GM12878 (cell line): Measurements from ENCODE around the gene DUOX1. TPM values are rescaled to one million over a fixed set of nuclear protein-coding genes. Genes with fewer than 3 reads are reported as not detected.

Experiments
- ATAC-seq: fragments of 200-7000 bp; cut with Tn5 transposase; 3 replicates; pipeline ENCODE4 v1.9.1; 2020; ENCODE audit warnings: mild to moderate bottlenecking, moderate library complexity
- BruUV-seq: library from RNA; stranded (reverse); fragments of 400-500 nt; replicated peaks from 2 replicates; lab custom pipeline; 2021; lab: Mats Ljungman, UMichigan
- CTCF ChIA-PET: fragments of 300-600 bp; sonication (Branson Sonifier 250); formaldehyde crosslinking; extraction: SDS; loops from one replicate; lab custom pipeline; 2021; ENCODE audit warnings: inconsistent platforms; lab: Yijun Ruan, JAX
- POLR2A ChIA-PET: fragments of 350-600 bp; formaldehyde crosslinking; extraction: SDS; loops from one replicate; lab custom pipeline; 2021; ENCODE audit warnings: inconsistent platforms; lab: Charles Lee
- RAD21 ChIA-PET: fragments of 300-600 bp; sonication (Branson Sonifier 250); formaldehyde crosslinking; loops from one replicate; lab custom pipeline; 2023; ENCODE audit warnings: antibody characterized with exemption; ENCODE audit not compliant: unreplicated experiment; lab: Charles Lee
- SMC1A ChIA-PET: fragments of 300-600 bp; sonication (Branson Sonifier 250); formaldehyde crosslinking; loops from one replicate; lab custom pipeline; 2023; ENCODE audit not compliant: unreplicated experiment, uncharacterized antibody; lab: Charles Lee
- DNase-seq: peaks from one replicate; pipeline ENCODE4 v3.0.0-alpha.2; 2011; ENCODE audit warnings: low read depth, low spot score
- FAIRE-seq: peaks from 3 replicates; lab custom pipeline; 2011; peaks lifted over from hg19 to GRCh38; lab: Jason Lieb, UNC
- H2AFZ ChIP-seq: 2 replicates; pipeline ENCODE4 v1.6.0; 2011; ENCODE audit warnings: low read depth, low read length, control low read depth; ENCODE audit not compliant: control insufficient read depth
- H3K27ac ChIP-seq: 2 replicates; pipeline ENCODE4 v1.5.1; 2011; ENCODE audit warnings: control low read depth; ENCODE audit not compliant: control insufficient read depth, insufficient read depth
- H3K27me3 ChIP-seq, 2 experiments: replicated peaks in 1 of 2; 2 replicates each; pipeline versions ENCODE4 v1.6.0 to v1.6.1; 2011; ENCODE audit warnings: low read length in 1 of 2; ENCODE audit not compliant: control insufficient read depth in 2 of 2, insufficient read depth in 2 of 2
- H3K36me3 ChIP-seq, 2 experiments: 2 replicates each; pipeline ENCODE4 v1.5.1; 2011; ENCODE audit warnings: low read length in 1 of 2; ENCODE audit not compliant: control insufficient read depth in 2 of 2, insufficient read depth in 2 of 2
- H3K4me1 ChIP-seq: 2 replicates; pipeline ENCODE4 v1.6.1; 2011; ENCODE audit warnings: mild to moderate bottlenecking, low read length, moderate library complexity, mixed read lengths; ENCODE audit not compliant: control insufficient read depth, insufficient read depth
- H3K4me2 ChIP-seq: 2 replicates; pipeline ENCODE4 v1.6.0; 2011; ENCODE audit warnings: control low read depth; ENCODE audit not compliant: control insufficient read depth, insufficient read depth
- H3K4me3 ChIP-seq: fragments of 200-600 bp; sonication (generic); 2 replicates; pipeline ENCODE4 v1.5.1; 2016
- H3K79me2 ChIP-seq: 2 replicates; pipeline ENCODE4 v1.6.0; 2011; ENCODE audit warnings: low read length; ENCODE audit not compliant: control insufficient read depth, insufficient read depth
- H3K9ac ChIP-seq: 2 replicates; pipeline ENCODE4 v1.8.0; 2011; ENCODE audit warnings: low read length, control low read depth, mixed read lengths; ENCODE audit not compliant: control insufficient read depth, insufficient read depth
- H3K9me3 ChIP-seq: replicated peaks from 3 replicates; pipeline ENCODE4 v1.5.1; 2011; ENCODE audit warnings: mild to moderate bottlenecking, low read length; ENCODE audit not compliant: control insufficient read depth, insufficient read depth
- H4K20me1 ChIP-seq: 2 replicates; pipeline ENCODE4 v1.6.0; 2011; ENCODE audit not compliant: control insufficient read depth, insufficient read depth
- BMI1 ChIP-seq: fragments of 450-650 bp; IDR thresholded peaks from 2 replicates; pipeline ENCODE4 v1.6.1; 2016; ENCODE audit warnings: mild to moderate bottlenecking, moderate library complexity, borderline replicate concordance
- CBX3 ChIP-seq: fragments of 200-600 bp; sonication (generic); IDR thresholded peaks from 2 replicates; pipeline ENCODE4 v1.6.1; 2016; ENCODE audit warnings: low read depth, borderline replicate concordance
- CEBPB ChIP-seq, 2 experiments: fragments of 150-350 bp in 1 of 2; IDR thresholded peaks; 2 replicates each; pipeline ENCODE4 v1.6.1; 2012 to 2014; ENCODE audit warnings: low read depth in 2 of 2, low read length in 2 of 2, borderline replicate concordance in 1 of 2, inconsistent platforms in 1 of 2
- EED ChIP-seq: sonication (generic); IDR thresholded peaks from 2 replicates; pipeline ENCODE4 v1.6.1; 2016; ENCODE audit warnings: antibody characterized with exemption, low read depth
- NR2C2 ChIP-seq: IDR thresholded peaks from 2 replicates; pipeline ENCODE4 v1.6.1; 2011; ENCODE audit warnings: borderline replicate concordance, low read depth; ENCODE audit not compliant: control insufficient read depth, insufficient read length
- NRF1 ChIP-seq: conservative IDR thresholded peaks from 2 replicates; pipeline ENCODE4 v1.6.1; 2011; ENCODE audit warnings: mild to moderate bottlenecking, low read depth, low read length, improper control_type of control experiment
- RAD21 ChIP-seq: IDR thresholded peaks from 2 replicates; pipeline ENCODE4 v1.6.1; 2011; ENCODE audit warnings: mild to moderate bottlenecking, low read depth, low read length, moderate library complexity; ENCODE audit not compliant: insufficient read depth
- RELA ChIP-seq: fragments of 450-650 bp; IDR thresholded peaks from 2 replicates; pipeline ENCODE4 v1.8.0; 2014; ENCODE audit warnings: borderline replicate concordance; ENCODE audit not compliant: partially characterized antibody
- WGBS: methylation state at CpG from one replicate; pipeline ENCODE4 v1.1.6; 2016; ENCODE audit warnings: low lambda C conversion rate; ENCODE audit not compliant: insufficient replicate concordance, insufficient coverage; ENCODE audit errors: missing lambda C conversion rate; 5-methylcytosine and 5-hydroxymethylcytosine counted together
- in situ Hi-C: fragments of 300-500 bp; cut with MboI; formaldehyde crosslinking; loops from 9 replicates; pipeline ENCODE4 v1.14.3; 2018; ENCODE audit warnings: mixed read lengths
- intact Hi-C: fragments of 100-400 bp; cut with micrococcal nuclease; formaldehyde crosslinking; loops from one replicate; pipeline ENCODE4 v1.14.2; 2022; ENCODE audit not compliant: unreplicated experiment
- polyA plus RNA-seq, 11 experiments: library from polyadenylated mRNA; depleted of rRNA in 4 of 11; unstranded in 6 of 11; stranded (reverse) in 5 of 11; fragments of >200 nt; fragmentation: Nextera tagmentation in 4 of 11; fragmentation: Illumina TruSeq in 1 of 11; extraction: Ambion mirVana in 4 of 11; extraction: Trizol in 1 of 11; gene quantifications; 1 replicate in 1 of 11; 2 replicates in 10 of 11; pipeline versions ENCODE4 v1.2.1 to v1.2.3, GENCODE V29; 2011 to 2016; ENCODE audit warnings: inconsistent platforms in 2 of 11, missing spikeins in 2 of 11, low read depth in 1 of 11
- total RNA-seq, 4 experiments: library from RNA; depleted of rRNA in 3 of 4; stranded (reverse); fragments of >200 nt in 3 of 4; fragmentation: Illumina TruSeq in 1 of 4; extraction: Trizol in 1 of 4; gene quantifications; 2 replicates each; pipeline versions ENCODE4 v1.2.1 to v1.2.3, GENCODE V29; 2013 to 2021
- TF ChIP-seq, protein P1 (sequence below): fragments of 450-650 bp; IDR thresholded peaks from 2 replicates; pipeline ENCODE4 v1.6.1; 2017; ENCODE audit warnings: antibody characterized with exemption, mild to moderate bottlenecking, moderate library complexity

The DUOX1 gene
- total and polyA plus RNA-seq, 10 of the 15 experiments (the other 5 are each of a cell fraction or from before 2014, with no cell fraction given), result 0.02 to 2.1 (median 0.26) TPM; not detected in 3

DNA sequence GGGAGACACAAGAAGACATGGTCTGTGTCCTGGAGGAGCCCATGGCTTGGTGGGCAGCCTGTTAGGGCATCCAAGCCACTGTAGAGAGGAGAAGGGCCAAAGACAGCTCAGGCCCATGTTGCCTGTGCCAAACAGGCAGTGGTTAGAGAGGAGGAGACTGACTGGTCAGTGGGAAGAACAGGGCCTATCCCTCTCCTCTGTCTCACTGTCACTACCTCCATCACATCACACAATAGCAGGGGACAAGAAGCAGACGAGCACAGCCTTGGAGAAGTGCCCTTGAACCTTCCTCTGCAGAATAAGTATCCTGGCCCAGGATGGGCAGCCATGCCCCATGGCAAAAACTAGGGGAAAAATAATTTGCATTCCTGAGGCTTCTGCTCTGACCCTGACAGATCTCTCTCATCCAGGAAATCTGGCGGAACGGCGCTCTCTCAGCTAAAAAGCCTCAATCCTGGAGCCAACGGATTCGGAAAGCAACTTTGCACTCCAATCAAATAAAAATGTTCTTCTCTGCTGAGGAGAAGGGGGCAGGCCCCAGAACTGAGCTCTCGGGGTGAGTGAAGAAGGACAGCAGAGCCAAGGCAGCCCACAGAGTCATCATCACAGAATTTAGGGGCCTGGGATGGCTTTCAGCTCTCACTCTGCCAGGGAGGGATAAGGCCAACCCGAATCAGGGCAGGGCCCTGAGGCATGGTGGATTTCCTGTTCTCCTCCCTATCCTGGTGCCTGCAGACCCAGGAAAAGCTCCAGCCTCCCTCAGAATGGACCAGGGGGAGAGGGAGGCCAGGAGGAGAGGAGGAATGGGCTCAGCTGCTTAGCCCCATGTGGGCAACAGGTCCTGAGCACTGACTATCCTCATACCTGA is 56.3 kb downstream of the DUOX1 start:
- Histone ChIP-seq H3K27ac (no peak overlapping the region), H3K36me3 (no peaks in the 10 kb centered on the region), H3K4me3 (no peak overlapping the region), H3K4me2 (no peak overlapping the region), H3K9me3 (no peaks in the 10 kb centered on the region), H3K27me3 (peaks cover 0 to 2% of the 10 kb centered on the region in 2 experiments; a peak in 2 of 4 replicates), H3K79me2 (no peaks in the 10 kb centered on the region), H3K4me1 (peaks cover 4% of the 10 kb centered on the region), H3K9ac (no peak overlapping the region), H2AFZ (no peak overlapping the region), H4K20me1 (no peaks in the 10 kb centered on the region)
- no peak for DNase-seq
- FAIRE-seq, result no peak
- CTCF ChIA-PET, result interaction anchor here (1.0 to 13.7 kb wide), 8 partner anchors 10 to 215 kb away, joined by 3 to 200 read pairs (median 10); no protein-coding TSS in a partner anchor
- POLR2A ChIA-PET, result interaction anchor here (0.8 to 2.5 kb wide), 6 partner anchors 8 to 94 kb away, joined by 3 to 8 read pairs (median 4); no protein-coding TSS in a partner anchor
- intact Hi-C loops (no loop called here), in situ Hi-C loops (no loop called here)
- TF ChIP-seq RELA, result no peak
- TF ChIP-seq RAD21, result no peak
- TF ChIP-seq, protein P1, sequence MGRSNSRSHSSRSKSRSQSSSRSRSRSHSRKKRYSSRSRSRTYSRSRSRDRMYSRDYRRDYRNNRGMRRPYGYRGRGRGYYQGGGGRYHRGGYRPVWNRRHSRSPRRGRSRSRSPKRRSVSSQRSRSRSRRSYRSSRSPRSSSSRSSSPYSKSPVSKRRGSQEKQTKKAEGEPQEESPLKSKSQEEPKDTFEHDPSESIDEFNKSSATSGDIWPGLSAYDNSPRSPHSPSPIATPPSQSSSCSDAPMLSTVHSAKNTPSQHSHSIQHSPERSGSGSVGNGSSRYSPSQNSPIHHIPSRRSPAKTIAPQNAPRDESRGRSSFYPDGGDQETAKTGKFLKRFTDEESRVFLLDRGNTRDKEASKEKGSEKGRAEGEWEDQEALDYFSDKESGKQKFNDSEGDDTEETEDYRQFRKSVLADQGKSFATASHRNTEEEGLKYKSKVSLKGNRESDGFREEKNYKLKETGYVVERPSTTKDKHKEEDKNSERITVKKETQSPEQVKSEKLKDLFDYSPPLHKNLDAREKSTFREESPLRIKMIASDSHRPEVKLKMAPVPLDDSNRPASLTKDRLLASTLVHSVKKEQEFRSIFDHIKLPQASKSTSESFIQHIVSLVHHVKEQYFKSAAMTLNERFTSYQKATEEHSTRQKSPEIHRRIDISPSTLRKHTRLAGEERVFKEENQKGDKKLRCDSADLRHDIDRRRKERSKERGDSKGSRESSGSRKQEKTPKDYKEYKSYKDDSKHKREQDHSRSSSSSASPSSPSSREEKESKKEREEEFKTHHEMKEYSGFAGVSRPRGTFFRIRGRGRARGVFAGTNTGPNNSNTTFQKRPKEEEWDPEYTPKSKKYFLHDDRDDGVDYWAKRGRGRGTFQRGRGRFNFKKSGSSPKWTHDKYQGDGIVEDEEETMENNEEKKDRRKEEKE, result no peak
- no peak for TF ChIP-seq NR2C2
- TF ChIP-seq CEBPB (IDR thresholded peaks at IDR 0.05; ENCODE audit: borderline replicate concordance in 1 of 2, low read depth in 2 of 2, low read length in 2 of 2), result no peak
- TF ChIP-seq NRF1, result no peak
- no peak for TF ChIP-seq BMI1
- no peak for TF ChIP-seq CBX3
- no peak for TF ChIP-seq EED
- no TSS peak for BruUV-seq
- no peak for ATAC-seq
- WGBS, result 67% methylated on average over 8 of the region's 8 CpGs
- SMC1A ChIA-PET, result interaction anchor here (0.7 to 1.8 kb wide), 4 partner anchors 9 to 15 kb away, joined by 3 to 7 read pairs (median 4); no protein-coding TSS in a partner anchor
- RAD21 ChIA-PET, result interaction anchor here (0.6 to 0.9 kb wide), 2 partner anchors 16 to 218 kb away, joined by 3 read pairs; no protein-coding TSS in a partner anchor
